SJCRH30 (cell line): Measurements from ENCODE around the gene FCF1. TPM values are rescaled to one million over a fixed set of nuclear protein-coding genes. Genes with fewer than 3 reads are reported as not detected.
"Not testable (repeated sequence)": the region's sequence is repeated elsewhere in the genome, so short reads cannot be mapped to it uniquely, and the experiment has no call there.

Experiments
- DNase-seq, 2 experiments: peaks; one replicate each; pipeline ENCODE4 v3.0.0-alpha.2; 2015 to 2020
- H3K27ac ChIP-seq: fragments of 250-450 bp; sonication (Bioruptor Pico); 2 replicates; pipeline ENCODE4 v1.5.1; 2020; ENCODE audit warnings: mild to moderate bottlenecking, moderate library complexity
- H3K27me3 ChIP-seq: fragments of 250-450 bp; sonication (Bioruptor Pico); 2 replicates; pipeline ENCODE4 v1.5.1; 2020; ENCODE audit warnings: mild to moderate bottlenecking, moderate library complexity
- H3K36me3 ChIP-seq: fragments of 250-450 bp; sonication (Bioruptor Pico); 2 replicates; pipeline ENCODE4 v1.5.1; 2020; ENCODE audit warnings: mild to moderate bottlenecking, moderate library complexity
- H3K4me1 ChIP-seq: fragments of 250-450 bp; sonication (Bioruptor Pico); 2 replicates; pipeline ENCODE4 v1.5.1; 2020; ENCODE audit warnings: mild to moderate bottlenecking, moderate library complexity
- H3K4me3 ChIP-seq: fragments of 250-450 bp; sonication (Bioruptor Pico); 2 replicates; pipeline ENCODE4 v1.5.1; 2020; ENCODE audit warnings: mild to moderate bottlenecking, moderate library complexity
- H3K9me3 ChIP-seq: fragments of 250-450 bp; sonication (Bioruptor Pico); replicated peaks from 2 replicates; pipeline ENCODE4 v1.5.1; 2020; ENCODE audit warnings: mild to moderate bottlenecking, moderate library complexity
- total RNA-seq: library from RNA; depleted of rRNA; stranded (reverse); fragments of >200 nt; shearing (Covaris generic); gene quantifications from 2 replicates; pipeline ENCODE4 v1.2.3, GENCODE V29; 2014

Gene FCF1
- total RNA-seq, 1 experiment from 2014 or later, result 42.2 TPM

GRCh38 chr14:74720526-74720925 is 7.6 kb downstream of the FCF1 start:
- H3K9me3 ChIP-seq, result no peaks in the 10 kb centered on the region
- no peak overlapping the region for H3K27ac ChIP-seq
- no peak overlapping the region for H3K4me3 ChIP-seq
- H3K27me3 ChIP-seq, result no peaks in the 10 kb centered on the region
- DNase-seq, result no peak
- no peaks in the 10 kb centered on the region for H3K4me1 ChIP-seq
- peaks cover 23% of the 10 kb centered on the region for H3K36me3 ChIP-seq

- Histone ChIP-seq H3K36me3 (peaks cover 10% of the 10 kb centered on the region; the same call in 1 of the 2 replicates), H3K4me3 (no peak overlapping the region), H3K27ac (no peak overlapping the region), H3K9me3 (no peaks in the 10 kb centered on the region), H3K4me1 (no peaks in the 10 kb centered on the region), H3K27me3 (no peaks in the 10 kb centered on the region)
- no peak for DNase-seq
Measured at GRCh38 chr14:74723134-74723533, 10.2 kb downstream of the FCF1 start.

- H3K27ac ChIP-seq, result no peak overlapping the region
- no peaks in the 10 kb centered on the region for H3K9me3 ChIP-seq
- H3K4me1 ChIP-seq, result peaks cover 9% of the 10 kb centered on the region
- peaks cover 26% of the 10 kb centered on the region for H3K36me3 ChIP-seq
- no peaks in the 10 kb centered on the region for H3K27me3 ChIP-seq
- no peak for DNase-seq
- no peak overlapping the region for H3K4me3 ChIP-seq
Measured at GRCh38 chr14:74732387-74732786, 19.4 kb downstream of the FCF1 start.

- peak in 1 of 2 experiments; percentile 29 for DNase-seq
- Histone ChIP-seq H3K9me3 (no peaks in the 10 kb centered on the region), H3K36me3 (peaks cover 26% of the 10 kb centered on the region), H3K27me3 (no peaks in the 10 kb centered on the region), H3K4me1 (peaks cover 9% of the 10 kb centered on the region), H3K4me3 (no peak overlapping the region), H3K27ac (no peak overlapping the region)
Measured at GRCh38 chr14:74733221-74733620, 20.3 kb downstream of the FCF1 start.

GRCh38 chr14:74735125-74735524 is 22.2 kb downstream of the FCF1 start:
- H3K4me1 ChIP-seq, result peaks cover 9% of the 10 kb centered on the region
- no peak overlapping the region for H3K27ac ChIP-seq
- H3K9me3 ChIP-seq, result no peaks in the 10 kb centered on the region
- DNase-seq, result no peak
- H3K27me3 ChIP-seq, result no peaks in the 10 kb centered on the region
- H3K36me3 ChIP-seq, result peaks cover 30% of the 10 kb centered on the region
- H3K4me3 ChIP-seq, result no peak overlapping the region

- Histone ChIP-seq H3K4me3 (no peak overlapping the region), H3K27ac (no peak overlapping the region), H3K4me1 (peaks cover 5% of the 10 kb centered on the region), H3K36me3 (peaks cover 20% of the 10 kb centered on the region), H3K9me3 (no peaks in the 10 kb centered on the region), H3K27me3 (no peaks in the 10 kb centered on the region)
- no peak for DNase-seq
Measured at GRCh38 chr14:74737753-74738325, 24.9 kb downstream of the FCF1 start.

GRCh38 chr14:74739293-74740030 is 26.5 kb downstream of the FCF1 start:
- Histone ChIP-seq H3K9me3 (no peaks in the 10 kb centered on the region), H3K4me1 (no peaks in the 10 kb centered on the region), H3K27me3 (no peaks in the 10 kb centered on the region), H3K36me3 (peaks cover 12% of the 10 kb centered on the region; the same call in 1 of the 2 replicates), H3K4me3 (no peak overlapping the region), H3K27ac (no peak overlapping the region)
- DNase-seq, result no peak

- Histone ChIP-seq H3K4me3 (no peak overlapping the region), H3K27me3 (no peaks in the 10 kb centered on the region), H3K4me1 (no peaks in the 10 kb centered on the region), H3K9me3 (no peaks in the 10 kb centered on the region), H3K36me3 (no peaks in the 10 kb centered on the region), H3K27ac (no peak overlapping the region)
- no peak for DNase-seq
Measured at GRCh38 chr14:74747237-74747636, 34.3 kb downstream of the FCF1 start.

GRCh38 chr14:74754157-74754556 is 41.2 kb downstream of the FCF1 start:
- Histone ChIP-seq H3K36me3 (no peaks in the 10 kb centered on the region), H3K27me3 (no peaks in the 10 kb centered on the region), H3K27ac (no peak overlapping the region), H3K9me3 (peaks cover 3% of the 10 kb centered on the region; the same call in 1 of the 2 replicates), H3K4me3 (no peak overlapping the region), H3K4me1 (no peaks in the 10 kb centered on the region)
- DNase-seq, result no peak

- no peaks in the 10 kb centered on the region for H3K4me1 ChIP-seq
- H3K4me3 ChIP-seq, result no peak overlapping the region
- H3K9me3 ChIP-seq, result peaks cover 3% of the 10 kb centered on the region; the same call in 1 of the 2 replicates
- H3K27me3 ChIP-seq, result no peaks in the 10 kb centered on the region
- no peak overlapping the region for H3K27ac ChIP-seq
- no peaks in the 10 kb centered on the region for H3K36me3 ChIP-seq
- no peak for DNase-seq
Measured at GRCh38 chr14:74754899-74755298, 42.0 kb downstream of the FCF1 start.

- Histone ChIP-seq H3K27ac (no peak overlapping the region), H3K9me3 (peaks cover 3% of the 10 kb centered on the region; the same call in 1 of the 2 replicates), H3K36me3 (no peaks in the 10 kb centered on the region), H3K4me1 (no peaks in the 10 kb centered on the region), H3K27me3 (no peaks in the 10 kb centered on the region), H3K4me3 (no peak overlapping the region)
- peak in 1 of 2 experiments; percentile 14 for DNase-seq
Measured at GRCh38 chr14:74756326-74756725, 43.4 kb downstream of the FCF1 start.

GRCh38 chr14:74758505-74758904 is 45.6 kb downstream of the FCF1 start:
- not testable (repeated sequence) for H3K36me3 ChIP-seq, H3K4me3 ChIP-seq, DNase-seq, H3K9me3 ChIP-seq, H3K27ac ChIP-seq, H3K4me1 ChIP-seq, H3K27me3 ChIP-seq

GRCh38 chr14:74762917-74763802 is 50.2 kb downstream of the FCF1 start, which contains the start of gene YLPM1:
Gene YLPM1 (plus strand): TSS chr14:74763316. CDS start chr14:74763490, 174 bp downstream.
- Histone ChIP-seq H3K4me1 (0 out of 2 replicates have a peak, but pooled peaks cover 2% of the 10 kb centered on the region), H3K4me3 (peak within 1 kb of the TSS; percentile 97), H3K27ac (peak within 1 kb of the TSS; percentile 94), H3K27me3 (no peaks in the 10 kb centered on the region), H3K9me3 (no peaks in the 10 kb centered on the region), H3K36me3 (peaks cover 6% of the 10 kb centered on the region; the same call in 1 of the 2 replicates)
- peak; percentile 91 to 97 for DNase-seq

GRCh38 chr14:74763803-74764531 is 51.0 kb downstream of the FCF1 start:
- H3K27ac ChIP-seq, result peak overlapping the region; percentile 94
- peak overlapping the region; percentile 97 for H3K4me3 ChIP-seq
- H3K9me3 ChIP-seq, result no peaks in the 10 kb centered on the region
- no peaks in the 10 kb centered on the region for H3K27me3 ChIP-seq
- DNase-seq, result peak; percentile 23 to 33
- 0 out of 2 replicates have a peak, but pooled peaks cover 2% of the 10 kb centered on the region for H3K4me1 ChIP-seq
- H3K36me3 ChIP-seq, result peaks cover 6% of the 10 kb centered on the region; the same call in 1 of the 2 replicates
